CD4-positive, alpha-beta T cell treated with Interleukin-21 for 1 hour (primary cell): Measurements from ENCODE around the gene SNX19.

Experiments used
- DNase-seq: peaks from one replicate; pipeline ENCODE4 v3.0.0-alpha.2; 2020

SNX19 gene

GRCh38 chr11:130839981-130840666, 76.2 kb downstream of the SNX19 start:
- DNase-seq: no peak

- no peak for DNase-seq
Observed at GRCh38 chr11:130837194-130837593, 79.1 kb downstream of the SNX19 start.

- no peak for DNase-seq
Observed at GRCh38 chr11:130834886-130835285, 81.4 kb downstream of the SNX19 start.

GRCh38 chr11:130832566-130833425, 83.5 kb downstream of the SNX19 start:
- DNase-seq: no peak

- no peak for DNase-seq
Observed at GRCh38 chr11:130831976-130832375, 84.3 kb downstream of the SNX19 start.

- DNase-seq: no peak
Observed at GRCh38 chr11:130831506-130831905, 84.8 kb downstream of the SNX19 start.

GRCh38 chr11:130830566-130830965, 85.7 kb downstream of the SNX19 start:
- DNase-seq: no peak

GRCh38 chr11:130829920-130830511, 86.3 kb downstream of the SNX19 start:
- DNase-seq: no peak

GRCh38 chr11:130828741-130829140, 87.5 kb downstream of the SNX19 start:
- DNase-seq: no peak

GRCh38 chr11:130827451-130828377, 88.6 kb downstream of the SNX19 start:
- DNase-seq: no peak

GRCh38 chr11:130826572-130826971, 89.7 kb downstream of the SNX19 start:
- no peak for DNase-seq

- no peak for DNase-seq
Observed at GRCh38 chr11:130825983-130826382, 90.3 kb downstream of the SNX19 start.

- DNase-seq: no peak
Observed at GRCh38 chr11:130825561-130825960, 90.7 kb downstream of the SNX19 start.
